Kidney (tissue), 14 donors: ENCODE measurements around the gene PPAT. TPM values are rescaled to one million over a fixed set of nuclear protein-coding genes. Genes with fewer than 3 reads are reported as not detected.

Experiments used
- DNase-seq, 5 donors: peaks; one replicate each; pipeline ENCODE4 v3.0.0-alpha.2; 2013 to 2020
- FAIRE-seq: peaks from 2 replicates; lab custom pipeline; 2012; peaks lifted over from hg19 to GRCh38; lab: Jason Lieb, UNC
- H3K27ac ChIP-seq, 2 donors: one replicate each; pipeline ENCODE4 v1.7.0; 2013; ENCODE audit warnings: low read depth in 2 of 2, low read length in 2 of 2, inconsistent platforms in 1 of 2
- H3K27me3 ChIP-seq: one replicate; pipeline ENCODE4 v1.7.1; 2013; ENCODE audit warnings: low read length, inconsistent platforms; ENCODE audit not compliant: control insufficient read depth, insufficient read depth
- H3K36me3 ChIP-seq, 3 donors: one replicate each; pipeline versions ENCODE4 v1.7.0 to v1.7.1; 2013; ENCODE audit warnings: low read length in 3 of 3, control low read depth in 1 of 3, inconsistent platforms in 1 of 3; ENCODE audit not compliant: insufficient read depth in 3 of 3, control insufficient read depth in 2 of 3
- H3K4me1 ChIP-seq, 3 donors: one replicate each; pipeline versions ENCODE4 v1.7.0 to v1.7.1; 2013; ENCODE audit warnings: low read length in 3 of 3, inconsistent platforms in 1 of 3, low read depth in 1 of 3; ENCODE audit not compliant: control insufficient read depth in 2 of 3, insufficient read depth in 2 of 3
- H3K4me3 ChIP-seq, 3 donors: one replicate each; pipeline versions ENCODE4 v1.7.0 to v1.8.1; 2013; ENCODE audit warnings: low read length in 3 of 3, control low read depth in 1 of 3, inconsistent platforms in 1 of 3
- H3K9ac ChIP-seq, 3 donors: one replicate each; pipeline versions ENCODE4 v1.7.0 to v1.7.1; 2013; ENCODE audit warnings: low read length in 3 of 3, control low read depth in 1 of 3, inconsistent platforms in 1 of 3
- H3K9me3 ChIP-seq, 3 donors: one replicate each; pipeline versions ENCODE4 v1.7.0 to v1.7.1; 2013; ENCODE audit warnings: low read length in 3 of 3, control low read depth in 1 of 3, inconsistent platforms in 1 of 3; ENCODE audit not compliant: control insufficient read depth in 2 of 3, insufficient read depth in 1 of 3
- intact Hi-C: fragments of 100-400 bp; cut with DNase I; formaldehyde crosslinking; loops from one replicate; pipeline ENCODE4 v1.11.1; 2022
- polyA plus RNA-seq: library from polyadenylated mRNA; stranded (reverse); fragments of 350-450 nt; fragmentation: Illumina TruSeq; extraction: RNeasy Lipid Tissue Mini Kit (QIAGEN cat#74804); gene quantifications from one replicate; pipeline ENCODE4 v1.2.3, GENCODE V29; 2014; ENCODE audit warnings: low read depth, low replicate concordance; ENCODE audit not compliant: insufficient read depth
- total RNA-seq: library from RNA; stranded (reverse); fragmentation: NEBNext Ultra II Directional; extraction: Animal tissue kit (Norgen Biotek cat#: 25700); gene quantifications from one replicate; pipeline ENCODE4 v1.2.1, GENCODE V29; 2021
- TF ChIP-seq, protein P1 (sequence below): IDR thresholded peaks from 3 replicates; pipeline ENCODE4 v1.5.1; 2012; ENCODE audit warnings: mild to moderate bottlenecking, moderate library complexity, borderline replicate concordance; ENCODE audit not compliant: insufficient read depth; ENCODE audit errors: extremely low read depth
- donor health status: control.
- donor health status: control.
- donor health status: control.
- donor health status: control.
- donor health status: control.
- donor health status: DM: yes; HTN: yes; CAD: no.
- donor health status: Normal renal cell carcinoma (clear cell type).

The PPAT gene
- total and polyA plus RNA-seq, 2 donors from 2014 or later: 3.6 to 11.2 TPM

DNA sequence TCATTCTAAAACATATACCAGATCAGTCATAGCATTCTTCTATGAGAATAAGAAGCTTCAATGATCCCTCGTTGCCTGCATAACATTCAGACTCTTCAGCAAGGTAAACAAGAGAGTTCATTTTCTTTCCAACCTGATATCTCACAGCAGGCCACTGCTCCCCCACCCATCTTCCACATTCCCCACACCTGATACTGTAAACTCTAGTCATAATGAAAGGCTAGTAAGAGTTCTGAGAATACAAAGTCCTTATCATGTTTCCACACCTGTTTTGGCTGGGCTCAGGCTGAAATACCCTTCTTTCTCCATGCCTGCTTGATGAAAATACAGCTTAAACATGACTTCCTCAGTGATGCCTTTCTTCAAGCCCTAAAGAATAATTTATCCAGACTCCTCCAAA, 45.9 kb downstream of the PPAT start:
- Histone ChIP-seq H3K4me1 (peaks cover 0 to 9% (median 7%) of the 10 kb centered on the region in 3 donors), H3K27ac (no peak overlapping the region), H3K36me3 (no peaks in the 10 kb centered on the region), H3K9me3 (no peaks in the 10 kb centered on the region), H3K9ac (no peak overlapping the region), H3K4me3 (no peak overlapping the region), H3K27me3 (no peaks in the 10 kb centered on the region)
- TF ChIP-seq, protein P1, sequence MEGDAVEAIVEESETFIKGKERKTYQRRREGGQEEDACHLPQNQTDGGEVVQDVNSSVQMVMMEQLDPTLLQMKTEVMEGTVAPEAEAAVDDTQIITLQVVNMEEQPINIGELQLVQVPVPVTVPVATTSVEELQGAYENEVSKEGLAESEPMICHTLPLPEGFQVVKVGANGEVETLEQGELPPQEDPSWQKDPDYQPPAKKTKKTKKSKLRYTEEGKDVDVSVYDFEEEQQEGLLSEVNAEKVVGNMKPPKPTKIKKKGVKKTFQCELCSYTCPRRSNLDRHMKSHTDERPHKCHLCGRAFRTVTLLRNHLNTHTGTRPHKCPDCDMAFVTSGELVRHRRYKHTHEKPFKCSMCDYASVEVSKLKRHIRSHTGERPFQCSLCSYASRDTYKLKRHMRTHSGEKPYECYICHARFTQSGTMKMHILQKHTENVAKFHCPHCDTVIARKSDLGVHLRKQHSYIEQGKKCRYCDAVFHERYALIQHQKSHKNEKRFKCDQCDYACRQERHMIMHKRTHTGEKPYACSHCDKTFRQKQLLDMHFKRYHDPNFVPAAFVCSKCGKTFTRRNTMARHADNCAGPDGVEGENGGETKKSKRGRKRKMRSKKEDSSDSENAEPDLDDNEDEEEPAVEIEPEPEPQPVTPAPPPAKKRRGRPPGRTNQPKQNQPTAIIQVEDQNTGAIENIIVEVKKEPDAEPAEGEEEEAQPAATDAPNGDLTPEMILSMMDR: no peak
- FAIRE-seq: no peak
- no peak for DNase-seq
- intact Hi-C loops: no loop called here

DNA sequence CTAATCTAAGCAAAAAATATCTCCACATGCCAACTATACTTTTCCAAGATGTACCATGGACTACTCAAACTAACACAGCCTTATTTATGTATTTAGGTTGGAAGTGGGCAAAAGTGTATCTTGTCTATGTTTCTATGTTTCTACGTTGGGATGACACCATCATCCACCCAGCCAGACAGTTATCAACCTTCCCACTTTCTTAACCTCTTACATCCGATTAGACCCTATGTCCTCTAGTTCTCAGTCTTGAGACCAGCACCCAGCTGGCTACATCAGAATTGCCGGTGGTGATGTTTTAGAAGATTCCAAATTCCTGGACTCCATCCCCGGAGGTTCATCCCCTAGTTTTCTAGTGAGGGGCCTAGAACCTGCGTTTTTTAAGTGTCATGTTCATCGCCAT, 47.1 kb downstream of the PPAT start:
- no peak for DNase-seq
- no peak for FAIRE-seq
- peak overlapping the region; percentile 89 to 97 (median 96) for H3K4me3 ChIP-seq

DNA sequence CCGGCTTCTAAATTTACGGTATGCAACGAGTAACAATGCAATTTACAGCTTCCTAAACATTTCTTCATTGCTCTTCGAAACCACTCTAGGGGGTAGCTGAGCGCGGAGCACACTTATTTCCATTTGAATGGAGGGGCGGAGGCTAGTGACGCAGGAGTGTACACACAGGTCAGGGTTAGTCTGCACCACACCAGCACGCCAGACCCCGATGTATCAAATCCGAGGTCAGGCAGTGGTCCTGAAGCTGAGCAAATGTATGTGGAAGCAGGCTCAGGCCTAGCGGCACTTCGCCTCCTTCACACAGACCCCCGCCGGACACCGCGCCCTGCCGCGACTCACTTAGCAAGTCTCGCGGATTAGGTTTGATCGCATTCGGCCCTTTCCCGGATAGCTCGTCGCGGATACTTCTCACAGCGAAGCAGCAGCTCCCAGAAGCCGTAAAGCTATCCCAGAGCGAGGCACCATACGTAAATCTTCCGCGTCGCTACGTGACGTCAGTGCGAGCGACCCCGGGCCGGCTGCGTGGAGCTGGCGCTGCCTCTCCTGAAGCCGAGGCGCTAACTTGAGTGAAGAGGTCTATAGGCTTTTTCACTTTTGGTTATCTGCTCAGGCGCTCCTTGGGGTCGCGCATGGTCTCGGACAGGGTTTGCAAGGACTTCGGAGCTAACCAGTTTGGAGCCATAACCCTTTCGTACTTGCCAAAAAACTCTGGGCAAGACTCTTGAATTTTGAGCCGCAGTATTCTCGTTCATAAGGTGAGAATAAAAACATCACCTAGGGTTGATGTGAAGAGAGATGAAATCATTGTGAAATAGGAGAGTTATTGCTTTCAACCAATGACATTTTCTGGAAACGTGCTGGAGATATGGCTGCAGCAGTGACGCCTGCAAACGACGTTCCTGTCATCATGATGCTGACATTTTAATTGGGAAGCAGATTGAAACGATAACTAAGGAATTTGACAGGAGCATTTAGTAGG, 48.1 kb downstream of the PPAT start, which contains the start of gene AASDH:
TSS of gene AASDH (minus strand) at position 469 of the 979 bp plus-strand sequence. CDS start 3,192 bp downstream, outside the sequence.
- H3K36me3 ChIP-seq: no peaks in the 10 kb centered on the region
- peak within 1 kb of the TSS; percentile 98 to 99 for H3K27ac ChIP-seq
- H3K27me3 ChIP-seq: no peaks in the 10 kb centered on the region
- TF ChIP-seq, protein P1: peak; percentile 12
- FAIRE-seq (no peak), DNase-seq (peak; percentile 96 to 98 (median 97))
- H3K4me1 ChIP-seq: peaks cover 0 to 9% (median 7%) of the 10 kb centered on the region in 3 donors
- intact Hi-C loops: no loop called here
- H3K9ac ChIP-seq: peak within 1 kb of the TSS; percentile 86 to 99 (median 96)
- no peaks in the 10 kb centered on the region for H3K9me3 ChIP-seq
- peak within 1 kb of the TSS; percentile 89 to 97 (median 96) for H3K4me3 ChIP-seq

More for the DNA sequence above, 47.1 kb downstream of the PPAT start:
- Histone ChIP-seq H3K36me3 (no peaks in the 10 kb centered on the region), H3K4me1 (peaks cover 0 to 9% (median 7%) of the 10 kb centered on the region in 3 donors), H3K9ac (peak overlapping the region; percentile 86 to 99 (median 96)), H3K9me3 (no peaks in the 10 kb centered on the region), H3K27ac (peak overlapping the region in 1 of 2 donors; percentile 99), H3K27me3 (no peaks in the 10 kb centered on the region)
- TF ChIP-seq, protein P1: no peak
- intact Hi-C loops: no loop called here
